ENCODE measurements around the gene HSDL1. TPM values are rescaled to one million over a fixed set of nuclear protein-coding genes. Genes with fewer than 3 reads are reported as not detected.

Gene HSDL1
- total and polyA plus RNA-seq, 2 of the 8 experiments (the other 6 are each of a cell fraction or from before 2014, with no cell fraction given): 25.0 to 55.7 TPM

- TF ChIP-seq USF2 (IDR thresholded peaks at IDR 0.05; ENCODE audit: low read length) (no peak), KDM5A (IDR thresholded peaks at IDR 0.05; ENCODE audit: low read length) (no peak), GABPA (IDR thresholded peaks at IDR 0.05; ENCODE audit: borderline replicate concordance, insufficient read depth, low read length) (no peak), ATF3 (IDR thresholded peaks at IDR 0.05; ENCODE audit: insufficient read depth, low read depth, low read length) (no peak), CBX8 (IDR thresholded peaks at IDR 0.05; ENCODE audit: borderline replicate concordance, low read depth, low read length) (no peak), SRF (IDR thresholded peaks at IDR 0.05; ENCODE audit: low read depth, low read length) (no peak), CHD1 (IDR thresholded peaks at IDR 0.05; ENCODE audit: low read depth, low read length) (no peak), POLR2A (IDR thresholded peaks at IDR 0.05; ENCODE audit: control extremely low read depth in 1 of 2, low read depth in 2 of 2, low read length in 2 of 2) (no peak), E2F6 (IDR thresholded peaks at IDR 0.05) (no peak), TBP (IDR thresholded peaks at IDR 0.05; ENCODE audit: low read depth, low read length) (no peak), TAF7 (optimal IDR thresholded peaks at IDR 0.05; ENCODE audit: borderline replicate concordance, low read depth, low read length) (no peak)
These were observed 38.8 kb downstream of the HSDL1 start (continued) for GRCh38 chr16:84105948-84106740.
